ENCODE results near the gene NEFH.

The NEFH gene

DNA sequence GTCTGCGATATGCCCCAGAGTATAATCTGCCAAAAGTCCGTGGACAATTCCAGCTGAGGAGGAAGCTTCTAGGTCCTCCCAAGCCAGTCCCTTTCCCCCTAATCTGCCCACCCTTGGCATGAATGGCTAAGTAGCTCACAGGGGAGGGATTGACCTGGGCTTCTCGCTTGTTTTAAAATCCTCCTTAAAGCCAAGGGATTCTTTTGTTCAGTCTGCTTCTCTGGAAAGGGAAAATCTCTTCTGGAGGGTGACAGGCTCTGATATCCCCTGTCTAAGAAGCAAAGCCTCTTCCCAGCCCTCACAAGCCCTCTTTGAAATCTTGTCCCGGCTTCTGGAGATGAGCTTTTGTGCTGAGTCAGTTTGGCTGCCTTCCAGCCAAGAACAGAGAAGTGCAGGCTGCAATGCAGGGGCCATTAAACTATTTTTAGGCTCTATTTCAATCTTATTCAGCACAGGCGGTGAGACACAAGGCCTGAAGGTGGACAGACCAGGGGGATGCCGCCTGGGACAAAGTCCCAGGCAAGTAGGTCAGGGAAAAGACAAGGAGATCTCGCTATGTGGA is 23.9 kb downstream of the NEFH start:
- TF ChIP-seq EZH2phosphoT487 (IDR thresholded peaks at IDR 0.05; ENCODE audit: borderline replicate concordance, low read length): no peak
- TF ChIP-seq, protein P1, sequence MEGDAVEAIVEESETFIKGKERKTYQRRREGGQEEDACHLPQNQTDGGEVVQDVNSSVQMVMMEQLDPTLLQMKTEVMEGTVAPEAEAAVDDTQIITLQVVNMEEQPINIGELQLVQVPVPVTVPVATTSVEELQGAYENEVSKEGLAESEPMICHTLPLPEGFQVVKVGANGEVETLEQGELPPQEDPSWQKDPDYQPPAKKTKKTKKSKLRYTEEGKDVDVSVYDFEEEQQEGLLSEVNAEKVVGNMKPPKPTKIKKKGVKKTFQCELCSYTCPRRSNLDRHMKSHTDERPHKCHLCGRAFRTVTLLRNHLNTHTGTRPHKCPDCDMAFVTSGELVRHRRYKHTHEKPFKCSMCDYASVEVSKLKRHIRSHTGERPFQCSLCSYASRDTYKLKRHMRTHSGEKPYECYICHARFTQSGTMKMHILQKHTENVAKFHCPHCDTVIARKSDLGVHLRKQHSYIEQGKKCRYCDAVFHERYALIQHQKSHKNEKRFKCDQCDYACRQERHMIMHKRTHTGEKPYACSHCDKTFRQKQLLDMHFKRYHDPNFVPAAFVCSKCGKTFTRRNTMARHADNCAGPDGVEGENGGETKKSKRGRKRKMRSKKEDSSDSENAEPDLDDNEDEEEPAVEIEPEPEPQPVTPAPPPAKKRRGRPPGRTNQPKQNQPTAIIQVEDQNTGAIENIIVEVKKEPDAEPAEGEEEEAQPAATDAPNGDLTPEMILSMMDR (IDR thresholded peaks at IDR 0.05; ENCODE audit: low read depth, low read length, poor library complexity, severe bottlenecking): no peak
- Histone ChIP-seq H3F3A (ENCODE audit: control insufficient read depth, insufficient read depth) (no peaks in the 10 kb centered on the region), H3K4me2 (ENCODE audit: low read length) (no peak overlapping the region), H3K4me1 (ENCODE audit: control insufficient read depth, low read length) (no peaks in the 10 kb centered on the region), H3K27ac (ENCODE audit: low read depth, low read length) (no peak overlapping the region), H3K27me3 (ENCODE audit: control insufficient read depth, low read length) (no peaks in the 10 kb centered on the region), H4K20me1 (ENCODE audit: control insufficient read depth, insufficient read depth, low read depth, low read length) (no peaks in the 10 kb centered on the region), H3K36me3 (ENCODE audit: control insufficient read depth, low read length) (peaks cover 22% of the 10 kb centered on the region), H3K9me2 (replicated peaks; ENCODE audit: control insufficient read depth, low read length) (no peaks in the 10 kb centered on the region), H3K9me3 (ENCODE audit: control insufficient read depth, insufficient read depth, low read length) (no peaks in the 10 kb centered on the region), H3K79me2 (ENCODE audit: control insufficient read depth, low read length) (no peaks in the 10 kb centered on the region), H3K4me3 (ENCODE audit: low read length) (no peak overlapping the region)

GRCh38 chr22:29509298-29509697 is 29.3 kb downstream of the NEFH start:
- H3K4me2 ChIP-seq (ENCODE audit: low read length): no peak overlapping the region
- H3K27me3 ChIP-seq (ENCODE audit: control insufficient read depth, low read length): no peaks in the 10 kb centered on the region
- no peaks in the 10 kb centered on the region for H3F3A ChIP-seq (ENCODE audit: control insufficient read depth, insufficient read depth)
- no peaks in the 10 kb centered on the region for H3K4me1 ChIP-seq (ENCODE audit: control insufficient read depth, low read length)
- H3K9me3 ChIP-seq (ENCODE audit: control insufficient read depth, insufficient read depth, low read length): no peaks in the 10 kb centered on the region
- H3K36me3 ChIP-seq (ENCODE audit: control insufficient read depth, low read length): peaks cover 45% of the 10 kb centered on the region
- no peak for TF ChIP-seq EZH2phosphoT487 (IDR thresholded peaks at IDR 0.05; ENCODE audit: borderline replicate concordance, low read length)
- TF ChIP-seq, protein P1 (IDR thresholded peaks at IDR 0.05; ENCODE audit: low read depth, low read length, poor library complexity, severe bottlenecking): no peak
- H3K9me2 ChIP-seq (replicated peaks; ENCODE audit: control insufficient read depth, low read length): no peaks in the 10 kb centered on the region
- no peaks in the 10 kb centered on the region for H4K20me1 ChIP-seq (ENCODE audit: control insufficient read depth, insufficient read depth, low read depth, low read length)
- H3K27ac ChIP-seq (ENCODE audit: low read depth, low read length): no peak overlapping the region
- no peaks in the 10 kb centered on the region for H3K79me2 ChIP-seq (ENCODE audit: control insufficient read depth, low read length)
- H3K4me3 ChIP-seq (ENCODE audit: low read length): no peak overlapping the region

- H3F3A ChIP-seq (ENCODE audit: control insufficient read depth, insufficient read depth): no peaks in the 10 kb centered on the region
- no peak overlapping the region for H3K4me2 ChIP-seq (ENCODE audit: low read length)
- H3K27ac ChIP-seq (ENCODE audit: low read depth, low read length): no peak overlapping the region
- no peaks in the 10 kb centered on the region for H4K20me1 ChIP-seq (ENCODE audit: control insufficient read depth, insufficient read depth, low read depth, low read length)
- no peak overlapping the region for H3K4me3 ChIP-seq (ENCODE audit: low read length)
- no peaks in the 10 kb centered on the region for H3K9me2 ChIP-seq (replicated peaks; ENCODE audit: control insufficient read depth, low read length)
- no peaks in the 10 kb centered on the region for H3K4me1 ChIP-seq (ENCODE audit: control insufficient read depth, low read length)
- no peaks in the 10 kb centered on the region for H3K79me2 ChIP-seq (ENCODE audit: control insufficient read depth, low read length)
- H3K27me3 ChIP-seq (ENCODE audit: control insufficient read depth, low read length): no peaks in the 10 kb centered on the region
- TF ChIP-seq, protein P1 (IDR thresholded peaks at IDR 0.05; ENCODE audit: low read depth, low read length, poor library complexity, severe bottlenecking): no peak
- TF ChIP-seq EZH2phosphoT487 (IDR thresholded peaks at IDR 0.05; ENCODE audit: borderline replicate concordance, low read length): no peak
- no peaks in the 10 kb centered on the region for H3K9me3 ChIP-seq (ENCODE audit: control insufficient read depth, insufficient read depth, low read length)
- peaks cover 45% of the 10 kb centered on the region for H3K36me3 ChIP-seq (ENCODE audit: control insufficient read depth, low read length)
Observed at GRCh38 chr22:29509815-29510214, 29.8 kb downstream of the NEFH start.
